Stimulated activated CD4-positive, alpha-beta T cell treated with anti-CD3 and anti-CD28 coated beads, TNF-alpha, amount 100 ng/mL, for 24 hours (primary cell): ENCODE measurements around the gene SLC10A6.

Experiments used
- DNase-seq, 3 experiments: peaks; one replicate each; pipeline ENCODE4 v3.0.0-alpha.2; 2020; ENCODE audit warnings: low read depth in 3 of 3

SLC10A6 gene

GRCh38 chr4:86848136-86848535 lies 1.0 kb downstream of the SLC10A6 start:
- DNase-seq = no peak

DNA sequence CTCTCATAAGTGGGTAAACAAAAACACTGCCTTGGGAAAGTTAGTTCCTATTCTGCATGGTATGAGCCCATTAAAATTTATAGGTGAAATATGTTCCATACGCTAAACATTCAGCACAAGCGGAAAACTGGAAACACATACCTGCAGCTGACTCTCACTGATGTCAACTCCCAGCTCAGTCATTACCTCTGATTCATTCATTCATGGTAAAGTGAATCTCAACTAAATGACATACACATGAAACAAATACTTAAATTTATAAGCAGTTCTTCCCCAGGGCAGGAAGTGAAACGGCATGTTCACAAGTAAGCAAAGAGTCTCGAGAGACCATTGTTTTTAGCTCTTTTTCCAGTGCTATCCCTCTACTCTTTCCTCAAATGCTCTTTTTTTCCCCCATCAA lies 1.6 kb downstream of the SLC10A6 start:
- DNase-seq = no peak

DNA sequence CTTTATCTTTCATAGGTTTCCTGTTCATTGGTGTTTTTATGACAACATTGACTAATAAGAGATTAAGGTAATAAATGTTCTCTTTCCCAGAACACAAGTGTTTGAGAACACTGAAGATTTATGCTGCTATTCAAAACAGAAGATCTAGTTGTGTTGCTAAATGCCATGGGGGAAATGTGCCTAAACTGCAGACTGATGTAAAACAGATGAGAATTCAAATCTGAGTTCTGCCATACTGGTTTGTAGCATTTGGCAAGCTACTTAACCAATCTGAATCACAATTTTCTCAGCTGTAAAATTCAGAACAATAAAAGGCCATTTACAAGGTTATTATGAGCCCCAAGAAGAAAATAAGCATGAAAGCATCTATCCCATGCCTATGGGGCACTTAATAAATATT lies 2.3 kb downstream of the SLC10A6 start:
- DNase-seq = no peak

GRCh38 chr4:86845593-86845992 lies 3.6 kb downstream of the SLC10A6 start:
- DNase-seq = no peak

DNA sequence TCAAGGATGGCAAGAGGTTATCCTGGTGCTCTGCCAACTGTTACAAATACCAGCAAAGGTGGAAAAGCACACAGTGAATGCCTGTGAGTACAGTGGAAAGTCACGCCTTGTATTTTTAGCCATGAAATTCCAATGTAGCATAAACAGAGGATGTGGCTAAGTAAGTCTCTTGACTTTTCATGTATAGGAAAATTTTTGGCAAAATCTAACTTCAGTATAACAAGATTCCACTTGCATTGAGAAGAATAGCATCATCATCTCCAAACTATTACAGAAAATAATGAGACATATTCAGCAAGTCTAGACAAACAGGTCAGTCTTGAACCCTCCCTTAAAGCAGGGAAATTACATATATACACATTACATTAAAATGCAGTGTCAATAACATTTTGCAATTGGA lies 7.9 kb downstream of the SLC10A6 start:
- no peak for DNase-seq

GRCh38 chr4:86840858-86841257 lies 8.3 kb downstream of the SLC10A6 start:
- no peak for DNase-seq

GRCh38 chr4:86837691-86838503 lies 11.3 kb downstream of the SLC10A6 start:
- no peak for DNase-seq

- DNase-seq = no peak
Observed at GRCh38 chr4:86835677-86836076, 13.5 kb downstream of the SLC10A6 start.

- DNase-seq = no peak
Observed at GRCh38 chr4:86834901-86835300, 14.3 kb downstream of the SLC10A6 start.

DNA sequence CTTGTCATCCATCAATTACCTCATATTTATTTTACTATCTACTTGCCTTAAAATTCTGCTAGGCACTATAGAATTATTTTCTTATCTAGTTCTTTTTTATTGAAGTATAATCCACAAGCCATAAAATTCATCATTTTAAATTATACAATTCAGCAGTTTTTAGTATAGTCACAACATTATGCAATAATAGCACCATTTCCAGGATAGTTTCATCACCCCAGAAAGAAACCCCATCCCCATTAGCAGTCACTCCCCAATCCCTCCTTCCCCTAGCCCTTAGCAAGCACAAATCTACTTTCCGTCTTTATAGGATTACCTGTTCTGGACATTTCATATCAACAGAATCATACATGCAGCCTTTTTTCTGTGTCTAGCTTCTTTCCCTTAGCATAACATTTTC lies 15.6 kb downstream of the SLC10A6 start:
- DNase-seq = no peak

DNA sequence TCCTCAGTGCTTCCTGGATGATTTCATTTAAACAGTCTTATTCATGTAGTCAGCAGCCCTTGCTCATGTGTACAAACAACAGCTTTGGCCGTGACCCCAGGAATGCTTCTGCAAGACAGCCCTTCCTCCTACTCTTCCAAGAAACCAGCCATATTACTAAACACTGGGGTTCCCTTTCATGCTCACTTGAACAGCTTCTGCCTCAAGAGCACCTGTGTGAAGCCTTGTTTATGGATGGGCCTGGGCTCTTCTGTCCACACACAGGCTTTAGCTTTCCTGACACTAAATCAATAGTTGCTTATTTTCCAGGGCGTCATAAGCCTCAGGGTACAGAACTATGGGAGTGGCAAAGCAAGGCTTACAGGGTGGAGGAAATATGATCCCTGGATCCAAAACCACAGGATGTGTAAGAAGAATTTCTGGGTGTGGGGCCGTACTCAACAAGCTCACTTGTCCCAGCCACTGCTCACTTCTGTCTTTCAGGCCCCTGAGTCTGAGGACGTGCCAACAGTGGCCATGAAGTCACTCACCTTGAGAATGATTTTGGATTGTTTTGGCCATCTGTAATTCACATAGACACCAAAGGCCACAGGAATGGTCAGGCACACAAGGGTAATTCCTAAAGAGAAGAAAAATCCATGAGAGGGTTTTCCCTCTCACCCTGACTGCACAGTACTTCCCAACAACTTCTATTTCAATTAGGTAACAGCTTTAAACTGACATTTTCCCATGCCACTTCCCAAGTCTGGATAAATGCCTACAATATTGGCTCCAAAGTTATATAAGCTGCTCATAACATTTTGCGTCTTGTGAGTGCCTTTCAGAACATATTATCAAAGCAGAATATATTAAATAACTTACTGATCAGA lies 17.7 kb downstream of the SLC10A6 start:
- DNase-seq = no peak

GRCh38 chr4:86825511-86825910 lies 23.7 kb downstream of the SLC10A6 start:
- DNase-seq = no peak

DNA sequence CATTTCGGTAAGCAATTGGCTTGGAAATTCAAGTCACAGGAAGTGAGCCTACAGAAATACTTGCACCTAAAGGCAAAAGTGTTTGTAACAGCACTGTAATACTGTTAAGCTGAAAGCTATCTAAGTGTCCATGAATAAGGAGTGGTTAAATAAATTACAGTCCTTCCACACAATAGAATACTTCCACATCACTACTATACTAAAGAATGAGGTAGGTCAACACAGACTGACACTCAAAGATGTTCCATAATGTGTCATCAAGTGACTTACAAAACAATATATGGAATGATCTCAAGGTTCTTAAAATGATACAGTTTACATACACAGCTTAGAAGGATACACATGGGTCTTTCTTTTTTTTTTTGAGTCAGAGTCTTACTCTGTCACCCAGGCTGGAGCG lies 27.0 kb downstream of the SLC10A6 start:
- no peak for DNase-seq

- DNase-seq = no peak
Observed at GRCh38 chr4:86821151-86821550, 28.0 kb downstream of the SLC10A6 start.

DNA sequence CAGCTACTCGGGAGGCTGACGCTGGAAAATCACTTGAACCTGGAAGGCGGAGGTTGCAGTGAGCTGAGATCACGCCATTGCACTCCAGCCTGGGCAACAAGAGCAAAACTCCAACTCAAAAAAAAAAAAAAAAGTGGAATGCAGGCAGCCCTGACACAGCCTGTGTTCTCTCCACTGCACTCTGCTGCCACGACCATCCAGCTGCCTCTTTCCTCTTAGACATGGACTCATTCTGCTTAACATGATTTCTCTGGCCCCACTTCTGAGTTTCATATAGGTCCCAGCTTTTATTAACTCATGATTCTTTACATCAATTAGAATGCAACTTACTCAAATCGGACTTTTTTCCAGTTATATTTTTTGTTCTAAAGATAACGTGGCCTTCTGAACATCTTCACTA lies 29.6 kb downstream of the SLC10A6 start:
- no peak for DNase-seq

GRCh38 chr4:86818841-86819240 lies 30.3 kb downstream of the SLC10A6 start:
- no peak for DNase-seq

GRCh38 chr4:86818211-86818610 lies 31.0 kb downstream of the SLC10A6 start:
- no peak for DNase-seq

DNA sequence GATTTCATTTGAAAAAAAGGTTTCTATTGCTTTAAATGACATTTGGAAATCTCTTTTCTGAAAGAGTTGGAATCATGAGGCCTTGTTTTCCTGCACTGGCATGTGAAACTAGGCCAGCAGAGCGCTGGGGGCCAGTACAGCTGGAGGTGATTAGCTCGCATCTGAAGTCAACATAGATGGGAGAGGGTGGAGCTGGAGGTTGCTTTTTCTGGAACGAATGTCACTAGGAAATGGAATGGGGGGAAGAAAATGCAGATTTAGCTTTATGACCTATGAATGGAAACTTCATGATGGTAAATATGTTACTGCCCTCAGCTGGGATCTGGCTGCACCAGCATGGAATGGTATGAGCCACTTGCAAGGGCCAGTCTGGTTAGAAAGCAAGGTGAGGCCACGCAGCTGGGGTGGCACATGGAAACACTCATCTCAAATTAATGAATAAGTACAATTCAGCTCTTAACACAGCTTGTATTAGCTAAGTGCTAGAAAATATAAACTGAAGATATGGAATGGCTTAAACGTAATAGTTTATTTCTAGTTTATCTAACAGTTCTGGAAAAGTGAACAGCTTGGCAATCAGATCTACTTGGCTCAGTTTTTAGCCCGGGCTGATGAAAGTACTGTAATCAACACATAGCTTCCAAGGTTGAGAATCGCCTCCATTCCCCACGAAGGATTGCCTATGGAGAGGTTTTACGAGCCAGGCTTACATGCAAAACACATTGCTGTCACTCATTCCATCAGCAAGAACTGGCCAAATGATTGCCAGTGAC lies 32.5 kb downstream of the SLC10A6 start:
- no peak for DNase-seq

DNA sequence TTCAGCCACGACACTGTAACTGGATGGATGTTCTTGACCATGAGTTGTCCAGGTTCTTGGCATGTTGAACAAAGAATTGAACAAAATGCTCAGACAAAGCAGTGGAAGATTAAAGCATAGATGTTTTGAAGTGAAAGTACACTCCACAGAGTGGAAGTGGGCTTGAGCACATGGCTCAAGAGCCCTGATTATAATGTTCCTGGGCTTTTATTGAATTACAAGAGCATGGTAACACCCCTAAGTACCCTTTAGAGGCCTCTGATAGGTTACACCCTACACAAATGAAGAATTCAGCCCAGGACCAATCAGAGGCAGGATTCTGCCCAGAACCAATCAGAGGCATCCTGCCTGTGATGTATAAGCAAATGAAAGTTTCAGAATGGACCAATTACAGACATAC lies 33.5 kb downstream of the SLC10A6 start:
- DNase-seq = no peak

GRCh38 chr4:86810847-86811246 lies 38.3 kb downstream of the SLC10A6 start:
- no peak for DNase-seq

GRCh38 chr4:86809809-86810208 lies 39.4 kb downstream of the SLC10A6 start:
- no peak for DNase-seq

DNA sequence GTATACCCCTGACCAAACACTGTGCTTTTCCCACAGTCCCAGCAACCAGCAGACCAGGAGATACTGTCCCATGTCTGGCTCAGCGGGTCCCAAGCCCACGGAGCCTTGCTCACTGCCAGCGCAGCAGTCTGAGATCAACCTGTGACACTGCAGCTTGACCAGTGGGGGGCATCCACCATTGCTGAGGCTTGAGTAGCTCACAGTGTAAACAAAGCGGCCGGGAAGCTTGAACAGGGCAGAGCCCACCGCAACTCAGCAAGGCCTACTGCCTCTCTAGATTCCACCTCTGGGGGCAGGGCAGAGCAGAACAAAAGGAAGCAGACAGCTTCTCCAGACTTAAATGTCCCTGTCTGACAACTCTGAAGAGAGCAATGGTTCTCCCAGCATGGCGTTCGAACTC lies 58.1 kb downstream of the SLC10A6 start:
- no peak for DNase-seq
